GM18867 (cell line): ENCODE measurements around the gene KCP.

Source experiments
- ATAC-seq: cut with Tn5 transposase; IDR thresholded peaks from one replicate; pipeline ENCODE4 v1.9.1; 2021; ENCODE audit warnings: mild to moderate bottlenecking, moderate library complexity; ENCODE audit not compliant: unreplicated experiment

KCP gene

GRCh38 chr7:128908750-128909624 is 1.5 kb downstream of the KCP start:
- ATAC-seq, result no peak

GRCh38 chr7:128906766-128907559 is 3.5 kb downstream of the KCP start:
- ATAC-seq, result no peak

GRCh38 chr7:128906001-128906765 is 4.3 kb downstream of the KCP start:
- no peak for ATAC-seq

DNA sequence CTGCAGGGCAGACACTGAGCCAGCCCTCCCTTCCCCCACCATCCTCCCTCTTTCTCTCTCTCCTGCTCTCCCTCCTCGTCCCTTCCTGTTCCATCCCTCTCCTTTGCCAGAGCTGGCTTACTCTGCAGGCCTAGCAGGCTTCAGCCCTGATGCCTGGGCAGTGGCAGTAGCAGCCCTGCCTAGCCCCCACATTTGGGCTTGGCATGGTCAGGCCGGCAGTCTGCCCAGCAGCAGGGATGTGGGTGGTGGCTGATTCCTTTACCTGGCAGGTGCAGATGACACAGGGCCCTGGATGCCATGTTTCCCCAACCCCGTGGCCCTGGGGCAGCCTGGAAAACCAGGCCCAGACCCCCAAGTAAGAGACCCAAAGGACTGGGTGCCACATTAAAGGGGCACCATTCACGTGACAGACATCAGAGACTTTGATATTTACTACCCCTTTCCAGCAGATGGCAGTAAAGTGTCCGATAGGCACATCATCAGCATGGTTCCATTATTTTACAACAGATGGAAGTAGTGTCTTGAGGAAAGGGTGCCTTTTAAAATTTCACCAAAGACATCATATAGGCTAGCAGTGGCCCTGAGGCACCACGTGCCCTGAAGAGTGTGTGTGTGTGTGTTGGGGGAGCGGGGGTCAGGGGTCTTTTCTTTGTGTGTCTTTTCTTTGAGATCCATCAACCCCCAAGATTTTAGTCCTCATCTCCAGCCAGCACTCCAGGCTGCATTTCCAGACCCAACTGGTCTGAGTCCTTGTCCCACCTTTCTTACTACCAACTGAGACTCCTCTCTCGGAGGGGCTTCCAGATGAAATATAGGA is 5.9 kb downstream of the KCP start:
- ATAC-seq, result no peak

- no peak for ATAC-seq
These were observed 6.7 kb downstream of the KCP start for GRCh38 chr7:128903621-128904361.

DNA sequence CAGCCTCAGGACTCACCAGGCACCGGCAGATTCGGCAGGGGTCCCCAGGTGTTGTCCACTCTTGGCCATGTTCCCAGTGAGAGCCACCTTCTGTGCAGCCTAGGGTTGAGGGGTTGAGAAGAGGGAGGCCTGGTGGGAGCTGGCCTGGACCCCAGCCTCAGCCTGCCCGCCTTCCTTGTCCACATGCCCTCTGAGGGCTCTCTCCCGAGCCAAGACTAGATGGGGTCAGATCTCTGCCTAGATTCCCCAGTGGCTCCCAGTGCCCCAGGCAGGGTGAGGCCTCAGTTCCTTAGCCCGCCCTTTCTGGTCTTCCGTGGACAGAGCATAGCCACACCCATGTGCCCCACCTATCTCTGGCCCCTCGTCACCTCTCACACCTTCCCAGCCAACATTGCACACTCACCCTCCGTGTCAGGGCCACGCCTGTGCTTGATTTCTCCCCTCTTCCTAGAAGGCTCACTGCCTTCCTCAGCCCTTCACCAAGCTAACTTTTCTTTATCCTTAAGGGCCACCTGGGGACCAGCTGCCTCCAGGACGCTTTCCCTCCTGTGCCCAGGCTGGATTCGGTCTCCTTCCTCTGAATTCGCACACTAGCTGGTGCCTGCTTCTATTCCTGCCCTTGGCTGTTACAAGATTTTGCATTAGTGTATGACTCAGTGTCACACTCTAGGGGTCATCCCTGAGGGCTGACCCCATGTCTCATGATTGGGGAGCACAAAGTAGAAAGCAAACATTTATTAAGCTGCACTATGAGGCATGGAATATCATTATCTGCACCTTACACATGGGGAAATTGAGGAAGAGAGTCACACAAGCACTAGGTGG is 7.5 kb downstream of the KCP start:
- no peak for ATAC-seq

GRCh38 chr7:128900237-128900636 is 10.3 kb downstream of the KCP start:
- ATAC-seq, result no peak

GRCh38 chr7:128899392-128899791 is 11.1 kb downstream of the KCP start:
- ATAC-seq, result no peak

DNA sequence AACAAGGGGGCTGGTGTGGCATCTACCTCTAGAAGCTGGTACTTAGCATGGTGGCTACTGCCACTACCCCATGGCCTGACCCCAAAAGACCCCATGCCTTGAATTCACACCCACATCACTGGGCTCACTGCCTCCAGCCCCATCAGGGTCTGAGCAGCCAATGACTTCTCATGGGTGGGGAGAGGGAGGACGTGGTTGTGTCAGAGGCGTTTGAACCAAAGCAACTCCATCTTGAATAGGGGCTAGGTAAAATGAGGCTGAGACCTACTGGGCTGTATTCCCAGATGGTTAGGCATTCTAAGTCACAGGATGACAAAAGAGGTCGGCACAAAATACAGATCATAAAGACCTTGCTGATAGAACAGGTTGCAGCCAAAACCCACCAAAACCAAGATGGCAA is 15.2 kb downstream of the KCP start:
- no peak for ATAC-seq

DNA sequence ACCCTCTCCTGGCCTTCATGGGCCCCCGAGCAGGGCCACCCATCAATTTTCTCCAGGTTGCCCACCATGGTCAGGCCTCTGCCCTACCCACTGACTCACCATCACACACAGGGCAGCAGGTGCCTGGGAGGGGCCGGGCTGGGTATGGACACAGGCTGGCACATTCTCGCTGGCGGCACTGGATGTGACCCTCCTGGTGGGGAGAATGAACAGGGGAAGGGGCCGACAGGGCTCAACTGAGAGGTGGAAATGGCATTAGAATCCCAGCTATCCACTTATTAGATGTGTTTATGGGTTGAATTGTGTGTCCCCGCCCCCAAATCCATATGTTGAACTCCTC is 16.4 kb downstream of the KCP start:
- ATAC-seq, result no peak

DNA sequence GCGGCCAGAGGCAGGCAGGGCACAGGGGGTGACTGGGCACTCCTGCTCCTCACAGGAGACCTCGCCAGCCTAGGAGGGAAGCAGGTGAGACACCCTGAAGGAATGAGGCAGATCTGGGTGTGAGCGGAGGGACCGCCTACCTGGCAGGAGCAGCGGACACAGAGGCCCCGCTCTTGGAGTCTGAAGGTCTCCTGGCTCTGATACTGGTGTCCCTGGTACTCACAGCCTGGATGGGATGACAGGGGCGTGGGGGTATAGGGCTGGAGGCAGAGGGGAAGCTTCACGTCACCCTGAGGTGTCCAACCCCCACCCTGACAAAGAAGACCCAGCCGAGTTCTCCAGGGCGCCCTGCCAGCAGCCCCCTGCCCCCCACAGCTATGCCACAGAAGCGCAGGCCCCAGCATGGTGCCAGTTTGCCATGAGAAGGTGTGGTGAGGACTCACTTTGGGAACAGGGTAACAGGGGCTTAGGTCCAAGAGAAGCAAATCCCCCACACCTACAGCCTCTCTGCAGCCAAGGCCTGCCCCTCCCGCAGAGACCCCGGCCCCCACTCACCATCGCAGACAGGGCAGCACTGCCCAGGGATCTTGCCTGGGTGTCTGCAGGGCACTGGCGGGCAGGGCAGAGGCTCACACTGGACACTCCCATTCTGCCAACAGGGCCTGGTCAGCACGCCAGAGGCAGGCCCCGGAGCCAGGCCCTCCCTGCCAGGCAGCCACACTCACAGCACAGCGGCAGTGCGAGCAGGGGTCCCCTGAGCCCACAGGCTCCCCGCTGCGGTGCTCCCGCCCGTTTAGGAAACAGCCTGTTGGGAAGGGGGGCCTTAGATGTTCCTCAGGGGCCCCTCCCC is 17.0 kb downstream of the KCP start:
- ATAC-seq, result no peak

GRCh38 chr7:128892521-128893250 is 17.8 kb downstream of the KCP start:
- ATAC-seq, result no peak

DNA sequence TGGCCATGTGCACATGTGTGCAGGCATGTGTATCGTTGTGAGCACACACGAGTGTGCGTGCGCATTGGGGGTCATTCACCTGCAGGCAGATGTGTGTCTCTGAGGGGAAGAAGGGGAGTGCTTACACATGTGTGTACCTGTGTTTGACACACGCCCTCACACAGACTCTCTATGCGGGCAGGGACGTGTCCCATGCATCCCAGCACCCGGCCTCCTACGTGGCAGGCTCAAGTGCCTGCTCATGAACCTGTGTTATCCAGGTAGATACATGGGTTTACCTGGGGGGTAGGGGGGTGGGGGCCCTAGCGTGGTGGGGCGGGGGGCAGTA is 18.6 kb downstream of the KCP start:
- ATAC-seq, result no peak

GRCh38 chr7:128891110-128891941 is 19.2 kb downstream of the KCP start:
- no peak for ATAC-seq

GRCh38 chr7:128890306-128891109 is 20.0 kb downstream of the KCP start:
- no peak for ATAC-seq

DNA sequence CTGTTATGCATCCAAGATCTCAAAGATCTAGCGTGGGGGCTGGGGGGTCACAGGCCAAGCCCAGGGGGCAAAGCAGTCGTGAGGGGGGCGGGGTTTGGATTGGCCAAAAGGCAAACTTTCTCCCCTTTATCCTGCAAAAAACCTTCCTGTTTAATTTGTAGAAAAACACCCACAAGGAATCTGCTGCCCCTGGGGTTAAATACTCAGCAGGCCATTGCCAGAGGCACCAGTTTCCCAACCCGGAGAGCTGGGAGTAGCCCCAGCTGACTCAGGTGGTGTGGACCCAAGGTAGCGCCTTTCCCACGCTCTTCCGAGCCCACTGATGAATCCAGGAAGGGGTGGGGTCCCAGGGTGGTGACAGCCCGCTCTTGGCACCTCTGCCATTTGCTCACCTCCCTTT is 21.4 kb downstream of the KCP start:
- ATAC-seq, result no peak
